Astrocyte (in vitro differentiated cells and primary cell): ENCODE results near the gene ADNP2. TPM values are rescaled to one million over a fixed set of nuclear protein-coding genes. Genes with fewer than 3 reads are reported as not detected.

Experiments used
- DNase-seq: peaks from one replicate; pipeline ENCODE4 v3.0.0-alpha.2; 2010; ENCODE audit warnings: low read depth
- FAIRE-seq: peaks from 2 replicates; lab custom pipeline; 2011; peaks lifted over from hg19 to GRCh38; lab: Jason Lieb, UNC
- H2AFZ ChIP-seq: 2 replicates; pipeline ENCODE4 v1.6.0; 2012; ENCODE audit warnings: low read depth, low read length, inconsistent platforms
- H3K27ac ChIP-seq: 2 replicates; pipeline ENCODE4 v1.5.1; 2011; ENCODE audit warnings: low read depth, low read length, inconsistent platforms
- H3K27me3 ChIP-seq: 2 replicates; pipeline ENCODE4 v1.6.0; 2011; ENCODE audit warnings: low read length, inconsistent platforms; ENCODE audit not compliant: insufficient read depth
- H3K36me3 ChIP-seq: 2 replicates; pipeline ENCODE4 v1.5.1; 2011; ENCODE audit warnings: low read length, inconsistent platforms; ENCODE audit not compliant: insufficient read depth
- H3K4me1 ChIP-seq: 2 replicates; pipeline ENCODE4 v1.5.1; 2011; ENCODE audit warnings: low read length, inconsistent platforms; ENCODE audit not compliant: insufficient read depth
- H3K4me2 ChIP-seq: 2 replicates; pipeline ENCODE4 v1.6.0; 2012; ENCODE audit warnings: low read length, inconsistent platforms
- H3K4me3 ChIP-seq: 2 replicates; pipeline ENCODE4 v1.5.1; 2011; ENCODE audit warnings: low read depth, mild to moderate bottlenecking, low read length, inconsistent platforms; ENCODE audit not compliant: insufficient read depth
- H3K79me2 ChIP-seq: 2 replicates; pipeline ENCODE4 v1.6.0; 2012; ENCODE audit warnings: mild to moderate bottlenecking, low read length, inconsistent platforms; ENCODE audit not compliant: insufficient read depth
- H3K9ac ChIP-seq: 2 replicates; pipeline ENCODE4 v1.6.0; 2012; ENCODE audit warnings: mild to moderate bottlenecking, low read length, inconsistent platforms
- H3K9me3 ChIP-seq: 2 replicates; pipeline ENCODE4 v1.5.1; 2012; ENCODE audit warnings: low read depth, mild to moderate bottlenecking, low read length, inconsistent platforms; ENCODE audit not compliant: insufficient read depth
- H4K20me1 ChIP-seq: 2 replicates; pipeline ENCODE4 v1.6.0; 2012; ENCODE audit warnings: low read length, inconsistent platforms; ENCODE audit not compliant: insufficient read depth
- H3K27ac Mint-ChIP-seq: one replicate; pipeline ENCODE4 v1.8.0; 2021; ENCODE audit warnings: mild to moderate bottlenecking, mixed read lengths; ENCODE audit not compliant: unreplicated experiment
- H3K27me3 Mint-ChIP-seq: one replicate; pipeline ENCODE4 v1.8.0; 2021; ENCODE audit warnings: low read depth, mixed read lengths; ENCODE audit not compliant: unreplicated experiment
- H3K36me3 Mint-ChIP-seq: one replicate; pipeline ENCODE4 v1.8.0; 2021; ENCODE audit warnings: low read depth, mixed read lengths; ENCODE audit not compliant: unreplicated experiment
- H3K4me1 Mint-ChIP-seq: one replicate; pipeline ENCODE4 v1.8.0; 2021; ENCODE audit warnings: low read depth, mixed read lengths; ENCODE audit not compliant: unreplicated experiment
- H3K4me3 Mint-ChIP-seq: one replicate; pipeline ENCODE4 v1.8.0; 2021; ENCODE audit warnings: mild to moderate bottlenecking, moderate library complexity, mixed read lengths; ENCODE audit not compliant: unreplicated experiment
- H3K9me3 Mint-ChIP-seq: one replicate; pipeline ENCODE4 v1.8.0; 2021; ENCODE audit warnings: mild to moderate bottlenecking, mixed read lengths; ENCODE audit not compliant: unreplicated experiment
- EZH2 ChIP-seq: IDR thresholded peaks from 2 replicates; pipeline ENCODE4 v1.6.1; 2012; ENCODE audit warnings: mild to moderate bottlenecking, low read length, inconsistent platforms; ENCODE audit not compliant: insufficient read depth
- total RNA-seq: library from RNA; stranded (reverse); gene quantifications from 2 replicates; pipeline ENCODE4 v1.2.1, GENCODE V29; 2021
- TF ChIP-seq, protein P1 (sequence below): IDR thresholded peaks from 2 replicates; pipeline ENCODE4 v1.5.1; 2011; ENCODE audit warnings: low read depth, mild to moderate bottlenecking, inconsistent platforms, low read length, moderate library complexity; ENCODE audit not compliant: insufficient read depth

ADNP2 gene
- total RNA-seq, 1 donor from 2014 or later, result 20.5 TPM

- Histone ChIP-seq H3K9ac (no peak overlapping the region), H3K4me3 (no peak overlapping the region), H3K27ac (no peak overlapping the region), H2AFZ (no peak overlapping the region), H3K4me1 (no peaks in the 10 kb centered on the region), H3K9me3 (no peaks in the 10 kb centered on the region), H3K4me2 (no peak overlapping the region), H3K79me2 (no peaks in the 10 kb centered on the region), H3K36me3 (no peaks in the 10 kb centered on the region), H4K20me1 (peaks cover 10% of the 10 kb centered on the region), H3K27me3 (no peaks in the 10 kb centered on the region)
- Mint-ChIP-seq H3K36me3 (peaks cover 11% of the 10 kb centered on the region), H3K4me3 (no peak overlapping the region), H3K27ac (no peak overlapping the region), H3K4me1 (no peaks in the 10 kb centered on the region), H3K9me3 (no peaks in the 10 kb centered on the region), H3K27me3 (no peaks in the 10 kb centered on the region)
- no peak for TF ChIP-seq EZH2
- TF ChIP-seq, protein P1, sequence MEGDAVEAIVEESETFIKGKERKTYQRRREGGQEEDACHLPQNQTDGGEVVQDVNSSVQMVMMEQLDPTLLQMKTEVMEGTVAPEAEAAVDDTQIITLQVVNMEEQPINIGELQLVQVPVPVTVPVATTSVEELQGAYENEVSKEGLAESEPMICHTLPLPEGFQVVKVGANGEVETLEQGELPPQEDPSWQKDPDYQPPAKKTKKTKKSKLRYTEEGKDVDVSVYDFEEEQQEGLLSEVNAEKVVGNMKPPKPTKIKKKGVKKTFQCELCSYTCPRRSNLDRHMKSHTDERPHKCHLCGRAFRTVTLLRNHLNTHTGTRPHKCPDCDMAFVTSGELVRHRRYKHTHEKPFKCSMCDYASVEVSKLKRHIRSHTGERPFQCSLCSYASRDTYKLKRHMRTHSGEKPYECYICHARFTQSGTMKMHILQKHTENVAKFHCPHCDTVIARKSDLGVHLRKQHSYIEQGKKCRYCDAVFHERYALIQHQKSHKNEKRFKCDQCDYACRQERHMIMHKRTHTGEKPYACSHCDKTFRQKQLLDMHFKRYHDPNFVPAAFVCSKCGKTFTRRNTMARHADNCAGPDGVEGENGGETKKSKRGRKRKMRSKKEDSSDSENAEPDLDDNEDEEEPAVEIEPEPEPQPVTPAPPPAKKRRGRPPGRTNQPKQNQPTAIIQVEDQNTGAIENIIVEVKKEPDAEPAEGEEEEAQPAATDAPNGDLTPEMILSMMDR, result no peak
- DNase-seq (no peak), FAIRE-seq (no peak)
Observed at GRCh38 chr18:80188643-80189530, 79.8 kb downstream of the ADNP2 start.

DNA sequence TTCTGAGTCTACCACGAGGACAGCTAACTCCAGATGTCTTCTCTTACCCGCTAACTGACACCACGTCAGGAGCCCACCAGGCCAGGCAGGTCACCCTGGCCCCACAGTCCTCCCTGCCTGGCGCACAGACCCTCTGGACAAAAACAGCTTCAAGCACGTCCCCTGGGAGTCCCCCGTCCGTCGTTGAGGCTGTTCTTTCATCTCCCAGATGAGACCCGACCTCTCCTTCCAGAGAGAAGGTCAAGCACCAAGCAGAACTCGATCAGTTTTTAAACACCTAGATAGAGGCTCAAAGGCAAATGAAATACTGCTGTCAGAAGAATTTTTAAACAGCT, 80.4 kb downstream of the ADNP2 start:
- H3K36me3 ChIP-seq, result no peaks in the 10 kb centered on the region
- H3K9me3 ChIP-seq, result no peaks in the 10 kb centered on the region
- H3K4me1 ChIP-seq, result no peaks in the 10 kb centered on the region
- no peak overlapping the region for H3K4me2 ChIP-seq
- H3K79me2 ChIP-seq, result no peaks in the 10 kb centered on the region
- no peak overlapping the region for H3K27ac ChIP-seq
- Mint-ChIP-seq H3K4me1 (peaks cover 1% of the 10 kb centered on the region), H3K9me3 (no peaks in the 10 kb centered on the region), H3K4me3 (no peak overlapping the region), H3K27ac (peak overlapping the region; percentile 12), H3K27me3 (no peaks in the 10 kb centered on the region), H3K36me3 (peaks cover 11% of the 10 kb centered on the region)
- no peak for TF ChIP-seq EZH2
- TF ChIP-seq, protein P1, result no peak
- H3K27me3 ChIP-seq, result no peaks in the 10 kb centered on the region
- FAIRE-seq (no peak), DNase-seq (no peak)
- no peak overlapping the region for H3K9ac ChIP-seq
- peaks cover 10% of the 10 kb centered on the region for H4K20me1 ChIP-seq
- H3K4me3 ChIP-seq, result no peak overlapping the region
- no peak overlapping the region for H2AFZ ChIP-seq

Other genes starting within 250 kb of the ADNP2 start
- gene SLC66A2, start 157.6 kb upstream of the ADNP2 start, total RNA-seq, result 25.3 and 27.6 TPM in 2 replicates
- gene HSBP1L1, start 144.6 kb upstream of the ADNP2 start, total RNA-seq, result 3.8 and 6.1 TPM in 2 replicates
- gene TXNL4A, start 120.7 kb upstream of the ADNP2 start, total RNA-seq, result 126 and 135 TPM in 2 replicates
- 24.1 and 24.4 TPM in 2 replicates for gene RBFA, start 74.8 kb upstream of the ADNP2 start, total RNA-seq
- 26.9 and 29.6 TPM in 2 replicates for gene PARD6G, start 138.3 kb downstream of the ADNP2 start, total RNA-seq